HG03571 (cell line): ENCODE measurements around the gene OPN4.

Experiments used
- ATAC-seq: cut with Tn5 transposase; IDR thresholded peaks from one replicate; pipeline ENCODE4 v1.9.1; 2021; ENCODE audit not compliant: unreplicated experiment

Gene OPN4

DNA sequence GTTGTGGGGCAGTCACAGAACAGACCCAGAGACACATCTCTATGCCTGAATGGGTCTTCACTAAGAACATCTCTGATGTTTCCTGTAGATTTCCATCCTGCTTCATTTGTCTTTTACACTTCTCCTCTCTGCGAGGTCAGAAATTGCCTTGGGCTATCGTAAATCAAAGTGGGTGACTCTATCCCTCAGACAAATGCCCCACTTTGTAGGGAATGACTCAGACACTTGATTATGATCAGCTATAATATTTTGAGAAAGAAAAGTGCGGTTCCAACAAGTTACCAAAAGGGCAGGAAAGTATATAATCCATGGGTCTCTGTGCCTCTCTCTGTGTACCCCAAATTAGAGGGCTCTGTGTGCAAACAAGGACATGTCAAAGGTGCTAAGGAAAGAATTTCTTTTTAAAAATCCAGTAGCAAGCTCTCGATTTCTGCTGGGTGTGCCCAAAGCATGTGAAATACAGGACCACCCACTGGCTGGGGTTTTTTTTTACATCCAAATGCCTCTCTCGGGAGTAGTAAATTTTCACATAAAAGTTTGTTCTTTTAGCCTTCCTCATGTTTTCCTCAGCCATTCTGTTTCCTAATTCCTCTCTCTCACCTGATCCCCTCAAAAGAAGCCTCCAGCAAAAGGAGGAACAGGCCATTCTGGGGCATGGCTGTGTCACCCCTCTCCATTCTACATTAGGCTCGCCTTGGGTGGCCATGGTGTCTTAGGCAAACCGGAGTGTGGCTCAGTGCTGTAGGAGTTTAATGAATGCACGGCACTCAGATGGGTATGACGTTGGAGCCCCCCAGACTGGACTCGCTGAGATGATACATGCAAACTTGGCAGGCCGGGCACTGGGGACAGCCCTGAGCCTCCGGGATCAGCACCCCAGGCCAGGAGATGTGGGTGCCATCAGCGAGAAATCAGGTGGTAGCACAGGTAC is 6.3 kb upstream of the OPN4 start:
- ATAC-seq = no peak

DNA sequence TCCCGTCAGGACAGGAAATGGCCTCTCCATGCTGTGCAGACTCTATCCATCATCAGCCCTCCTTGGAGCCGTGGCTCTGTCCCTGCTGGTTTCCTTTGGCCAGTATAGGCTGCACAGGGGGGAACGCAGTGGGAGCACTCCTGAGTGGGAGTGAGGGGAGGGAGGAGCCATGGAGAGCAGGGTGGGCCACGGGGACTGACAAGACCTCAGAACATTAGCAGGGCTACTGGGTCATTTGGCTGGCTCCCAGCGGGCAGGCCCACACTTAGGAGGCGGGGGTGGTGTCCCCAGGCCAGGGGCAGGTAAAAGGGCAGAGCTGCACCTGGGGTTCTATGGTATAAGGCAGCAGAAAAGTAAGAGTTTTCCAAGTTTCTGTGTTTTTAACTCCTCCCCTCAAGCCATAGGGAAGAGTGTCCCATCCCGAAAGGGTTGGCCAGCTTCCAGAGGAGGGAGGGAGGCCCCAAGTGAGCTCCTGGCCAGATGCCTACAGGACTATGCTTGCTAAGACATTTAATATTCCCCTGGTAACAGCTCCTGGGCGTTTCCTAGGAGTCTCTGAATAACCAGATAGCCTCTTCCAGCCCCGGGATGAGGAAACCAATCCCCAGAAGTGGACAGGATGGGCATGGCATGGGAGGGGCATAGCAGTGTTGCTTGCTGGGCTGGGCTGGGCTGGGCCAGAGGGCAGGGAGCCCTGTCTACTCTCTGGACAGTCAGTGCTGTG is 5.5 kb upstream of the OPN4 start:
- ATAC-seq = no peak

DNA sequence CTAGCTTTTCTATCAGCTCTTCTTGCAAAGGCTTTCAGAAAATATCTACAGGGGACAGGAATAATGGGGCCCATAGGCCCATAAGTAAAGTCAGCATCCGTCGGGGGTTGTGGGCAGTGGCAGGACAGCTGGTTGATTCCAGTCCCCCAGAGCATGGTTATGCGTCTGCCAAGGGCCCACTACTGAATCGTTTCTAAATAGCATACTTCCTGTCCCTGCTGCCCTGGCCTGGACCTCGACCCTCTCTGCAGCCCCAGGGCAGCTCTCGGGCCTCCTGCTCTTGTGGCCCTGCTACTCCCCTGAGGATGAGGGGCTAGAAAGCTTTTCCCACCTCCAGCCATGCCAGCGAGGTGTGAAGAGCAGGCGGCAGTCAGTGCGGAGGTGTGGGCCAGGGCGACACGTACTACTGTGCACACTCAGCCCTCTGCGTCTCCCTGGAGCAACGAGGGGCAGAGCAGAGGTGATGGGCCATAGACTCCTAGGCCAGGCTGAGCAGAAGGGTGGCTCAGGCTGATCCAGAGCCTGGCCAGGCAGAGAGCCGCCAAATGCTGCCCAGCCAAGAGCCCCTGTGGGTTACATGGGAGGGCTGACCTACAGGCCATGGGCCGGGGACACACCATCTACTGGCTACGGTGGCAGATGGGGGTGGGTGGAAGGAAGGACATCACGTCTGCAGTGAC is 4.7 kb upstream of the OPN4 start:
- ATAC-seq = no peak

DNA sequence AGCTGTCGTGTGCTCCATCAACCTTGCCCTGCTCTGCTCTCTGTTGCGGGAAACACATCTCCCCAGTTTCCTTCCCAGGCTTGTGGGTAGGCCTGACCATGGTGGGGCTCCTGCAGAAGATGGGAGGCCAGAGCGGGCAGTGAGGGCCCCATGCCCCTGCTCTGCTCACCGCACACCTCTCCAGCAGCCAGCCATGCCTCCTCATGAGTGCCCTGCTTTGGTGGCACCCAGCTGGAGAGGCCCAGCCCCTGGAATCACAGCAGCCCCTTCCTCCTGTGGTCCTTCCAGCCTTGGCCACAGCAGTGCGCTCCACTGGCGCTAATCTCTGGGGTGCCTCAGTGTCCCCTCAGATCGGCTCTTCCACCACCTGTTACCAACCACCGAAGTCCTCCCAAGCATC is 4.2 kb upstream of the OPN4 start:
- no peak for ATAC-seq

DNA sequence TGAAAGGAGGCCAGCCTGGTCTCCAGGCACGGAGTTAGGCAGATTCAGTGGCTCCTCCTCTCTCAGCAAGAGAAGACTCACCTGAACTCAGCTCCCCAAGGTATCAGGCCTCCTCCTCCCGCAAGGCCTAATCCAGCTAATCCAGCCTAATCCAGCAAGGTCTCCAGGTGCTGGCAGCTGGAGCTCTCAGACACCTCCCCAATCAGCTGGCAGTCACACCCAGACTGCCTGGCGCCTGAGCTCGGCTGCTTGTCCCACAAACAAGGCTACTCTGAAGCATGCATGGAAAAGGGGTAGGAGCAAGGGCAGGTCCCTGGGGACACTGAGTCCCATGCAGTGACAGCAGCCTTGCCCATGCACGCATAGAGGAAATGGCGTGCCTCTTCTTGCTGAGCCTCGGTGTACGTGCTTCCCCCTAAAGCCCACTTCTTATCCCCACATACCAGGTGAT is 3.3 kb upstream of the OPN4 start:
- no peak for ATAC-seq

DNA sequence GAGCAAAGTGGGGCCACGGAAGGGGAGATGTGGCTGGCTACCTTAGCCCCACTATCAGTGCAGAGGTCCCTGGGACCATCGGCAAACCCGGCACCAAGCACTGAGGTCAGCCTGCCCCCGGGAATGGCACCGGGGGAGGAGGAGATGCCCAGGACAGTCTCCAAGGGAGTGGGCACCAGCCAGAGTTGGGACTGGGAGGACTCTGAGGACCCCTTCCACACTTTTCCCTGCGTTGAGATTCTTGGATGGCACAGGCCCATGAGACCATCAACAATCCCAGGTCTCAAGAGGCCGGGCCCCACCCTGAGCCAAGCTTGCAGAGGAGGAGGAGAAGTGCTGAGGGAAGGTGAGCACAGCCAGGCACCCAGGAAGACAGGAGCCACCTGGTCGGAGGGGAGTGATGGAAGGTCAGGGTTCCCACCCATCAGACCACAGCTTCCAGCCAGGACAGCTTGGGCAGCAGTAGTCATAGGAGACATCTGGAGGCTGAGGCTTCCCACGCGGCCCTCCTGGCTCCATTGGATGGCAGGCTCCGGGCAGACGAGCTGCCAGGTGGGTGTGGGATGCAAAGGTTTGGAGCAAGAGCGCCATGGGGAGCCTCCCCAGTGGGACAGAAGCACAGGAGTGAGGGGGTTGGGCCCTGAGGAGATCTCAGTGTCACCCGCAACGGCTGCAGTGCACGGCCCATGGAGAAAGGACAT is 2.6 kb upstream of the OPN4 start:
- ATAC-seq = no peak

DNA sequence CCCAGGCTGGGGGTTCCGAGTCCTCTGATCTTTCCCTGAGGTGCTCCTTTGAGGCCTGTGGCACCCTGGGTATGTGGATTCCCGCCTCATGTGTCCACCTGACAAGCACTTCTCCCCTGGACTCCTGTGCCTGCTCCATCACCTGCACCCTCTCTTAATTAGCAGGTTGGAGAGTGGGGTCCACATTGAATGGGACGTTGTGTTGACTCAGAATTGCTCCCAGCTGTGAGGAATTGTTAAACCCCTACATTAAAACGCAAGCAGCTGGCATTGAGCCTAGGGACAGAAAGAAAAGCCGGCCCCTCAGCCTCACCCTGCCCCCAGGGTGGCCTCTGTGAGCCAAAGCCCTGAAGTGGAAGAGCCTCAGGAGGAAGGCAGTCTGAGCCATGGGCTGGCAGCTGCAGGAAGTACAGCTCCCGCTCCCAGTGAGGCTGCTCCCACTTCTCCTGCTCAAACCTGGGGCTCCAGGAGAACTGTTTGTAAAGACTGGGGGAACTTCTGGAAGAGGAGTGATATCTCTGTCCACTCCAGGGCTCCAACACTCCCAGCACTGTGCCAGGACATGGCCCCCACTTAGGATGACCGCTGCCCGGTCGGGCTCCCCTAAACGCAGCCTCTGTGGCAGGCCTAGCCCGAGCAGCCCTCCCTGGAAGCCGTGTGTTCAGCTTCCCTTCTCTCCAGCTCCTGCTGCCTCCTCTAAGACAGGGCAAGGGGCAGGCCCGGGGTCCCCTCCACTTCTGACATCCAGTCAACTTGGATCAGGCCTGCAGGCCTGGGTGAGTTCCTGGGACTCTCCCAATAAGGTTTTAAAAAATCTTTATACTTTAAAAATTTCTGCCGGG is 1.8 kb upstream of the OPN4 start:
- ATAC-seq = no peak

DNA sequence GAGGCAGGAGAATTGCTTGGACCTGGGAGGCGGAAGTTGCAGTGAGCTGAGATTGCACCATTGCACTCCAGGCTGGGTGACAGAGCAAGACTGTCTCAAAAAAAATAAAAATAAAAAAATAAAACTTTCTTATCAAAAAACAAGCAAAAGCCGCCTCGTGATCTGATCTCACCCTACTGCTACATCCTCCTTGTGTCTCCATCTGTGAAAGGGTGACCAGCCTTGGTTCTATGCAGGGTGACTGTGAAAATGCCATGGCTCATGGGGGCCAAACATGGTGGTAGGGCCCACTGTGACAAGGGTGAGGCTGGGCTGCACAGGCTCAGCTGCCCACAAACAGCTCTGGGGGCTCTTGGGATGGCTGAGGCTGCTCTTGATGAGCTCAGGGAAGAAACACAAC is 968 bp upstream of the OPN4 start:
- no peak for ATAC-seq

DNA sequence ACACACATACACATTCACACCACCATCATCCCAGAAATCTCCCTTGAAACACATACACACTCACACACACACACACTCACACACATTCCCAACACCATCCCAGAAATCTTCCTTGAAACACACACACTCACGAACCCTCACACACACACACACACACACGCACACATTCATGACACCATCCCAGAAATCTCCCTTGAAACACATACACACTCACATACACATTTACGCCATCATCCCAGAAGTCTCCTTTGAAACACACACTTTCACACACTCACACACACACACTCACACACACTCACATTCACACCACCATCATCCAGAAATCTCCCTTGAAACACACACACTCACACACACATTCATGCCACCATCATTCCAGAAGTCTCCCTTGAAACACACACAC is 360 bp upstream of the OPN4 start:
- no peak for ATAC-seq

DNA sequence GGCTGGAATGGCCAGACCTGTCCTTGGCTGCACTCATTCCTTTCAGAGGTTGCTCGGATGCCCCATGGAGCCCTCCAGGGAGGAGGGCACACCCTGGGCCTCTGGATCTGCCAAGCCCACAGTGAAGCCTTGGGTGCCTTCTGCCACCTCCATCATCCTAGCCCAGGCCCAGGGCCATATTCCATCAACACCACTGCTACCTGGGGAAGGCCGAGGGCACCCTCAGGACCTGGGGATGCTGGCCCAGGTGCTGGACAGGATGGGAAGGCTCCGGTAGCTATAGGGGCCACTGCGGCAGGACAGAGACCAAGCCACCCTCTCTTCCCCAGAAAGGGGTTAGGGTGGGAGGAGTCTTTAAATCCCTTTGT is 810 bp downstream of the OPN4 start:
- ATAC-seq = no peak

DNA sequence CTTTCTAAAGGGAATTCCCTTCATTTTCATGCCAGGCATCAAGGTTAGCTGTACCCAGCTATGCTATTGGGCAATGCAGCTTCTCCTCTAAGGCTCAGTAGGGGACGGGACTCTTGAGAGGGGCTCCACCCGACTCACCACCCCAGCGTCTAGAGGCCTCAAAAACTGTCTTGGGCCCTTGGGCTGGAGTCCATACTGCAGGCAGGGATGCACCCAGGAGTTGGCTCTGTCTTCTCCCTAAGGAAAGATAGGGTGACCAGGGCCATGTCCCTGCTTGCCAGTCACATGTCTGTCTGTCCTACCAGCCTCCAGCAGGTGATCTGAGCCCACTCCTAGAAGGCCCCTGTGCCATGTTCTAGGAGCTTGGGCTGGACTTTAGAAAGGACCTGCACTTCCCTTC is 1.2 kb downstream of the OPN4 start:
- no peak for ATAC-seq

DNA sequence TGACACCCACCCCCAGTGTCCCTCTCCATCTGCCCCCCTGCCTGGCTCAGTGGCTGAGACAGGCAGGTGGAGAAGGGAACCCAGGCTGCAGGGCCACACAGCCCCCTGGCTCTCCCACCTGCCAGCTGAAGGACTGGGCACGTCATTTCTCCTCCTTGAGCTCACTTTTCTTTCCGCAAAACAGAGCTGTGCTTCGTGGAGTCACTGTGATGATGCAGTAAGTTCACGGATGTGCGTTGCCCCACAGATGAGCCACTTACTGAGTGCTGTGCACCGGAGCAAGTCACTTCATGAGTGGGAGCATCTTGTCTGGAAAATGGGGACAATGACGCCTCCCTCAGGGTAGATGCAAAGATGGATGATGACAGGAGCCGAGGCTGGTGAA is 2.7 kb downstream of the OPN4 start:
- ATAC-seq = no peak

DNA sequence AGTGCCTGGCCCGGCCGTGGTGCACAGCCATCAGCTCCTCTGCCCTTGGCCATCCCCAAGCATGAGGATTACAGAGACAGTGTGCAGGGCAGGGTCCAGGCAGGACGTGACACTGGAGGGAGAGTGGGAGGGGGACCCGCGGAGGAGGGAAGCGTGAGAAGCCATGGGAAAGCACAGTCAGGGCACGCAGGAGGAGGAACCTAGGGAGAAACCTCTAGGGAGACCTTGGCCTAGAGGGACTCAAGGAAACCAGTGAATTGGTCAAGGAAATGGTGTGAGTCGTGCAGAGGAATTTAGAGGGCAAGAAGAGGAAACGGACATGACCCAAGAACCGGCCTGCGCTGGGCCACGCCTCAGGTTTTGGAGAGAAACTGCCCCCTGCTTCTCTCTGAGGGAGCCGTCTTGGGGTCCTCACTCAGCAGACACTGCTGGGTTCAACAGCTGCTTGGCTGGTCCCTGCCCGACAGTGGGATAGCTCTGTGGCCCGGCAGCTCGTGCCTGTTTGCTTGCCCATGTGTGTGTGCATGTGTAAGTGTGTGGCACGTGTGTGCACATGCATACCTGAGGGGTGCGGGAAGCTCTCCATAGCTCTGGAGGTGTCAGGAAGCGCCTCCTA is 3.2 kb downstream of the OPN4 start:
- no peak for ATAC-seq

DNA sequence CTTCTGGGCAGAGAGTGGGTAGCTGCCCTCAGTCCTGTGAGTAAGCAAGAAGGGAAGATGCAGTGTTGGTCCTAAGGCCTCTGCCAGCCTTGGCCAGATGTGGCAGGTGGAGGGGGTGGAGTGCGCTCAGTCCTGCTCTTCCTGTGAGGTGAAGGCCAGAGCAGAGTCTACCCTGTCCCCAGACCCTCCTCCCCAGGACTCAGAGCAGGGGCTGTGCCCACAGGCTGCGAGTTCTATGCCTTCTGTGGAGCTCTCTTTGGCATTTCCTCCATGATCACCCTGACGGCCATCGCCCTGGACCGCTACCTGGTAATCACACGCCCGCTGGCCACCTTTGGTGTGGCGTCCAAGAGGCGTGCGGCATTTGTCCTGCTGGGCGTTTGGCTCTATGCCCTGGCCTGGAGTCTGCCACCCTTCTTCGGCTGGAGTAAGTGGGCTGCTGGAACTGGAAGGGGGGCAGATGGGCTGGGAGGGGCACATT is 4.0 kb downstream of the OPN4 start:
- no peak for ATAC-seq

DNA sequence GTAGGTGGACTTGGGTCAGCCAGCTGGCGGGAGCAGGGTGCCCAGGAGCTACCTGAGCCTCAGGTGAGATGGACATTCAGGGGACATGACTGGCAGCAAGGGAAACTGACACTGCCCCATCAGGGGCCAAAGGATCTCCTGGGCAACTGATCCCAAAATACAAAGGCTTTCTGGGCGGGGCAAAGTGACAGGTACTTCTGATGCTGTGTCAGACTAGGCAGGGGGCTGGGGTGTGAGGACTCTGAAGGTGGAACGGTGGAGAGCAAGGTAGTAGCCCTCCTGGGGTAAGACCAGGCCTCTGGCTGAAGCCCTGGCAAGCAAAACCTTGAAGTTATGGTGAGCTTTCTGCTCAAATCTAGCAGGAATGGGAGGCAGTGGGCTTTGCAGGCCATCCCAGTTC is 4.4 kb downstream of the OPN4 start:
- no peak for ATAC-seq

DNA sequence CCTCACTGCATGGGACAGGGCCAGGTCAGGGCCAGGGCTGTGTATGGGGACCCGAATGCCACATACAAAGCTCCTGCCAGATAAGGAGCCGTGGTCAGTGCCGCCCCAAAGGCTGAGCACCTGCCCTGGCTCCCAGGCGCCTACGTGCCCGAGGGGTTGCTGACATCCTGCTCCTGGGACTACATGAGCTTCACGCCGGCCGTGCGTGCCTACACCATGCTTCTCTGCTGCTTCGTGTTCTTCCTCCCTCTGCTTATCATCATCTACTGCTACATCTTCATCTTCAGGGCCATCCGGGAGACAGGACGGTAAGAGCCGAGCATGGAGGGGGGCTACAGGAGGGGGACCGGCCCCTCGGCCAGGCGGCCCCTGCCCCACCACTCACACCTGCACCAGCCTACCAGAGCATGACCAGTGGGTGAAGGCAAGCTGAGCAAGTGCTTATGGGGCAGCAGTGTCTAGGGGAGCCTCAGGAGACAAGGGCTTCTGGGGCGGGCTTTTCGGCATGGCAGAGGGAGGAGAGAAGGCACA is 4.9 kb downstream of the OPN4 start:
- no peak for ATAC-seq

DNA sequence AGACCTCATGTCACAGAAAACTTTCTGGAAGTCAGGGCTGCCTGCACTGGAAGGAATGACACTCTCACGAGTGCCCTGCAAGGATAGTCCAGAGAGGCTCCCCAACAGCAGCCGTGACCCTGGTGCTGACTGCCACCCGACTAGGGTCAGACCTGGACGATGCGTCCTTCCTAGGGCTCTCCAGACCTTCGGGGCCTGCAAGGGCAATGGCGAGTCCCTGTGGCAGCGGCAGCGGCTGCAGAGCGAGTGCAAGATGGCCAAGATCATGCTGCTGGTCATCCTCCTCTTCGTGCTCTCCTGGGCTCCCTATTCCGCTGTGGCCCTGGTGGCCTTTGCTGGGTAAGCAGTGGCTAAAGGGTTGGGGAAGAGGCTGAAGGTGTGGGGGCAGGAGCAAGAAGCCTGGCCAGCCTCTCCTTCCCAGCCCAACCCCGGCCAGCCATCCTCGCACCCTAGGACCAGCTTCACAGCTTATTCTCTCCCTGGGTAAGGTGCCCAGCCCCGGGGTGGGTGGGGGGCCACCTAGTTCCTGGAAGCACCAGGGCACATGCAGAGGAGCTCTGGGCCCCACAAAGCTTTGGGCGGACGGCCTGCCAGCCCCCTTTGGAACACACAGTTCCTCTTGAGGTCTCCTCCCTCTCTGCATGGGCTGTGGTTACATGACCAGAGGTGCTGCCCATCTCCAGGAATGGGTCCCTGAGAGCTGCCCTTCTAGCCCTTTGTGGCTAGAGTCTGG is 5.5 kb downstream of the OPN4 start:
- ATAC-seq = no peak

DNA sequence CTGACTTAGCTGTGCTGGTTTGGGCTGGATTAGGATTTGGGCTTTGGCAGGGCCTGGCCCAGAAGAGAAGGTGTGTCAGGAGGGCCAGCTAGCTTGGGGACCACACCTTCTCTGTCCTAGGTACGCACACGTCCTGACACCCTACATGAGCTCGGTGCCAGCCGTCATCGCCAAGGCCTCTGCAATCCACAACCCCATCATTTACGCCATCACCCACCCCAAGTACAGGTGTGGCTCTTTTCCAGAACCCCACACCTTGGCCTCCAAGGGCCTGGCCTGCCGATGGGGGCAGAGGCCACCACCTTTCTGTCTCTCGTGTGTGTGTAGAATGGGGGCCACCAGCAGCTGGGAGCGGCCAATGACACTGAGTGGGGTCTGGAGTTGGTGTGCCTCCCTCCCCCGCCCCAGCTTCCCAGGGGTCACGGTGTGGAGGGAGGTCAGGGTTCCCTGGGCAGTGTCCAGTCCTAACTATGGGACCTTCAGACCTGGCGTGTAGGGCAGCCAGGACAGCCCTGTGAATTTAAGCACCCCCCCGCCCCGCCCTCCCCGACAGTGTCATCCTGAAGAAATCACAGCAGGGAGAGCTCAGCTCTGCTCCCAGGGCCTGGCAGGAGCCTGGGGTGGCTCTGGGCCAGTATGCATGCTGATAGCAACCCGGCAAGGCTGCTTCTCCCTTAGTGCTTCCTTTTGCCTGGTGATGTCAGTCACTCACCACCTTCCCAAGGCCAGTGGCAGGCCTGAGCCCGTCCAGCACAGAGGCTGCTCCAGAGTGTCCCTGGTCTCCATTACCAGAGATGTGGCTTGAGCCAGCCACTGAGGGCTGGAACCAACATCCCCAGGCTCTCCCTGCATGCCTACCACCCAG is 7.0 kb downstream of the OPN4 start:
- no peak for ATAC-seq
